SIG-M5 (cell line): Measurements from ENCODE around the gene ICAM1.

Experiments
- DNase-seq: peaks from one replicate; lab custom pipeline; 2025; lab: John Stamatoyannopoulos, UW

The ICAM1 gene

DNA sequence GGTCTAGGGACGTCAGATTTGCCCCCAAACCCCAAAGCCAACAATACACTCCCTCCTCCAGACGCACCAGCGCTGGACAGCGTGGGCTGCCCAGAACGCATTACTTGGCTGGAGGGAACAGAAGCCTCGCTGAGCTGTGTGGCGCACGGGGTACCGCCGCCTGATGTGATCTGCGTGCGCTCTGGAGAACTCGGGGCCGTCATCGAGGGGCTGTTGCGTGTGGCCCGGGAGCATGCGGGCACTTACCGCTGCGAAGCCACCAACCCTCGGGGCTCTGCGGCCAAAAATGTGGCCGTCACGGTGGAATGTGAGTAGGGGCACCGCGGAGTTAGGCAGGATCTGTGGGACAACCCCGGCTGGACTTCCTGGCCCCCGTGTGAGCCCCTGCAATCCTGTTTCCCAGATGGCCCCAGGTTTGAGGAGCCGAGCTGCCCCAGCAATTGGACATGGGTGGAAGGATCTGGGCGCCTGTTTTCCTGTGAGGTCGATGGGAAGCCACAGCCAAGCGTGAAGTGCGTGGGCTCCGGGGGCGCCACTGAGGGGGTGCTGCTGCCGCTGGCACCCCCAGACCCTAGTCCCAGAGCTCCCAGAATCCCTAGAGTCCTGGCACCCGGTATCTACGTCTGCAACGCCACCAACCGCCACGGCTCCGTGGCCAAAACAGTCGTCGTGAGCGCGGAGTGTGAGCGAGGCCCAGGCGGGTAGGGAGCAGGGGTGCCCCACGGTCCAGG, 22.9 kb downstream of the ICAM1 start:
- no peak for DNase-seq

- DNase-seq: no peak
Observed at GRCh38 chr19:10294368-10294697, 23.4 kb downstream of the ICAM1 start.

DNA sequence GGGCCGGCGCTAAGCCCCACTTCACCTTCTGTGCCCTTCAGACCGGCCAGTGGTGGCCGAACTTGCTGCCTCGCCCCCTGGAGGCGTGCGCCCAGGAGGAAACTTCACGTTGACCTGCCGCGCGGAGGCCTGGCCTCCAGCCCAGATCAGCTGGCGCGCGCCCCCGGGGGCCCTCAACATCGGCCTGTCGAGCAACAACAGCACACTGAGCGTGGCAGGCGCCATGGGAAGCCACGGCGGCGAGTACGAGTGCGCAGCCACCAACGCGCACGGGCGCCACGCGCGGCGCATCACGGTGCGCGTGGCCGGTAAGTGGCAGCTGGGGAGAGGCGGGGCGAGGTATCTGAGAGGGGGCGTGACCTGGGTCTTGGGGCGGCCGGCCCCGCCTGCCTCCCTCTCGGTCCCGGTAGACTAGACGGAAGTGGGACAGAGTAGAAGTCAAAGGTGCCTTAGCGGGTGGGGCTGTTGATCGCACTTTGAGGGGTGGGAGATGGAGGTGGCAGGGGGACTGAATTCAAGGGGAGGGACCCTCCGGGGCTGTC, 24.5 kb downstream of the ICAM1 start:
- DNase-seq: no peak

- no peak for DNase-seq
Observed at GRCh38 chr19:10295847-10296591, 25.1 kb downstream of the ICAM1 start.

- no peak for DNase-seq
Observed at GRCh38 chr19:10299545-10300458, 28.9 kb downstream of the ICAM1 start.

DNA sequence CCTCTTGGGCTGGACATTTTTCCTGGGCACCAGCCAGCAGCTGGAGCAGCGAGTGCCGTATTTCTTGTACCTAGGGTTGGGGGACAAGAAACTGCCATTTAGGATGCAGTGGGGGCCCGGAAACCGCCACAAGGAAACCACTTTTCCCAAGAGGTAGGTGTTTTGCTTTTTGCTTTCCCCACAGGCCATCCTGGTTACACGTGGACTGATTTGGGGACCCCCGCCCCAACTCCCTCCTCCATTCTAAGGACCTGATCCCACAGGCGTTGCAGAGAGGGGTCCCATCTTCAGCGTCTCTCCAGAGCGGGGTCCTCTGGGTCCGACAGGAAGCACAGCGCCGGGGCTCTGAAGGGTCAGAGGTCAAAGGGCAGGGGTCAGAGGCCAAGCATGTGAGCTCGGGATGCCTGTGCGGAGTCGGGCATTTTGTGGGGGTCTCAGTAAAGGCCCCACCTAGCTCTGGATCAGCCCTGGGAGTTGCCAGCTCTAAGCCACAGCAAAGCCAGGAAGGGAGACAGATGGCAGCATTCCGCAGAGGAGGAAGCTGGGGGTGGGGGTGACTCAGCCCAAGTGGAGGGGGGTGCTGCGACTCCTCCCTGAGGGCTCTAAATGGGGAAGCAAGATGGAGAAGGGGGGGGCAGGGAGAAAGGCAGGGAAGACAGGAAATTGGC, 34.4 kb downstream of the ICAM1 start:
- no peak for DNase-seq

DNA sequence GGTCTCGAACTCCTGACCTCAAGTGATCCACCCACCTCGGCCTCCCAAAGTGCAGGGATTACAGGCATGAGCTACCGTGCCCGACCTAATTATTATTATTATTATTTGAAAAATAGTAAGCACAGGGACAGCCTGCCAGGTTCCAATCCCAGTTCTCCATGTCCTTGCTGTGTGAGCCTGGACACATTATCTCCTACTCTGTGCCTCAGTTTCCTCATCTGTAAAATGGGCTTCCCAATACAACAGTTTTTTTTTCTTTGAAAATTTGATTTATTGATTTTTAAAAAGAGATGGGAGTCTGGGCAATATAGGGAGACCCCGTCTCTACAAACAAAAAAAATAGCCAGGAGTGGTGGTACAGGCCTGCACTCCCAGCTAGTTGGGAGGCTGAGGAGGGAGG, 35.4 kb downstream of the ICAM1 start:
- no peak for DNase-seq

DNA sequence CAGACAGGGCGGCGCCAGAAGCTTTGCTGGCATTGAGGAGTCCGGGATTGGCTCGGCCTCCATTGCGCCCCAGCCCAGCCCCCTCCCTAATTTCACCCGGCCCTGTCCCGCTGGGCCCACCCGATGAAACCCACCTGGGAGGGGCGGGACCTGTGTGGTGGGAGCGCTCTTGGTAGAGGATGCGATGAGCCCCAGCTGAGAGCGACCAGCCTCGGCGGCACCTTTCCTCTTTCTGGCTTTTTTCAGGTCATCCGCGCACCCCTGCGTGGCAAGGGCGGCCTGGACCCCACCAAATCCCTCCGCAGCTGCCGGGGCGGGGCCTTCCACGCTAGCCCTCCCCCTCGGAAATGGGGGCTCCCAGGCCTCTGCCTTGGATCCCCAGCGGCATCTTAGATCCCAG, 38.5 kb downstream of the ICAM1 start, which contains the start of gene ZGLP1:
Gene ZGLP1, minus strand, starts transcription at position 393 of the 400 bp plus-strand sequence.
- DNase-seq: no peak

GRCh38 chr19:10315335-10316214, 44.7 kb downstream of the ICAM1 start, which contains the start of gene FDX2:
Gene FDX2, minus strand, starts transcription at chr19:10316015. Its CDS starts 19 bp downstream, at chr19:10315996.
- no peak for DNase-seq

- DNase-seq: no peak
Observed at GRCh38 chr19:10316229-10317044, 45.5 kb downstream of the ICAM1 start.

GRCh38 chr19:10317045-10317856, 46.3 kb downstream of the ICAM1 start:
- DNase-seq: no peak

- DNase-seq: no peak
Observed at GRCh38 chr19:10317857-10318462, 47.0 kb downstream of the ICAM1 start.

- no peak for DNase-seq
Observed at GRCh38 chr19:10318807-10319682, 48.1 kb downstream of the ICAM1 start.

DNA sequence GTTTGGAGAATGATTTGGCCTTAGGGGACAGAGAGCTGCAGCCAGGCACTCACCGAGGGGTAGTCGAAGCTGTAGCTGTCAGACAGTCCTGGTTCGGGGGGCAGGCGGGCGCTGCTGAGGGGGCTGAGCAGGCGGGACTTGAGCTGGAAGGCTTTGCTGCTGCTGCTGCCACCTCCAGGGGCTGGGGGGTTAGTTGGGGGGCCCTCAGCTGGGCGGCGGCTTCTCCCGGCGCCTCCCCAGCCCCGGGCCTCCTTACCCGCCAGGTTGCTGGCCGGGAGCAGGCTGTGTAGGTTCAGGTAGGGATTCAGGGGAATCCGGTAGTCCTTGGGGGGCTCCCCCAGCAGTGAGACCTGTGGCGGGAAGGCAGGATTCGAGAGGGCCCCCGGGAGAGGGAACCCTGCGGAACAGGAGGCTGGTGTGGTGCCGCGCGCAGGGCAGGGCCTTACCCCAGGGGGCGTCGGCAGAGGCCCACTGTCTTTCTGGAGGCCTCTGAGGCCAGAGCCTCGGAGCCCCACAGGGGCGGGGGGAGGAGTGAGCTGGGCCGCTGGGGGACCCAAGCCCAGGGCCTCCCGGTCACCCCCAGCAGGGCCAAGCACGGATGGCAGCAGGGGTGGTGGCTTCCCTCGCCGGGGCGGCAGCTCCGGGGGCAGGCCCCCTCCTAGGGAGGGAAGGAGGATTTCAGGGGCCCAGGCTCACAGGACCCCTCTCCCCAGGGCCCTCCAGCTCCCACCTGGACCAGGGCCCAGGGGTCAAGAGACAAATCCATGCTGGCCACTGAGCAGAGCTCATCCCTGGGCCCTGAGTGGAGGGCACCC, 49.9 kb downstream of the ICAM1 start:
- DNase-seq: no peak

DNA sequence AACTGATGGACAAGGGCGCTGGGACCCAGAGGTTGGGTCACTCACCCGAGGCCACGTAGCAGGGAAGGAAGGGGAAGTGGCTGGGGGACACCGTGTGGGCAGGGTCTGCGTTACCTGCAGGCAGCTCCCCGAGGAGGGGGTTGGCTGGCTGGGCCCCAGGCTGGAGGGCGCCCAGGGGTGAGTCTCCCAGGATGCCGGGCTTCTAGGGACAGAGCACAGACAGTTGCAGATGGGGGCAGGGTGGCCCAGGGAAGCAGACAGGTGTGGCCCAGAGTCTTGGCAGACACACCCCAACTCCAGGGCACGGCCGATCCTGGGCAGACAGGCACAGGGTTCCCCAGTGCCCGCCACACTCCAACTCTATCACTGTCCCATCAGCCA, 50.5 kb downstream of the ICAM1 start:
- DNase-seq: no peak
